Fibroblast of skin of left quadriceps (primary cell): ENCODE results near the gene SCUBE1.

Experiments used
- DNase-seq, 2 experiments: peaks; one replicate each; pipeline ENCODE4 v3.0.0-alpha.2; 2013; ENCODE audit warnings: low read depth in 2 of 2

The SCUBE1 gene

GRCh38 chr22:43237280-43237679 lies 105.9 kb downstream of the SCUBE1 start:
- DNase-seq: no peak

- DNase-seq: no peak
These were observed 106.6 kb downstream of the SCUBE1 start for GRCh38 chr22:43236411-43237166.

GRCh38 chr22:43235445-43236409 lies 107.4 kb downstream of the SCUBE1 start:
- no peak for DNase-seq

- no peak for DNase-seq
These were observed 108.7 kb downstream of the SCUBE1 start for GRCh38 chr22:43234264-43234988.

GRCh38 chr22:43233529-43233928 lies 109.6 kb downstream of the SCUBE1 start:
- DNase-seq: no peak

GRCh38 chr22:43232445-43232844 lies 110.7 kb downstream of the SCUBE1 start:
- DNase-seq: no peak

GRCh38 chr22:43231724-43232034 lies 111.5 kb downstream of the SCUBE1 start:
- DNase-seq: no peak

- no peak for DNase-seq
These were observed 112.0 kb downstream of the SCUBE1 start for GRCh38 chr22:43230971-43231723.

- no peak for DNase-seq
These were observed 112.6 kb downstream of the SCUBE1 start for GRCh38 chr22:43230571-43230970.

GRCh38 chr22:43228863-43229262 lies 114.3 kb downstream of the SCUBE1 start:
- DNase-seq: no peak

- no peak for DNase-seq
These were observed 114.8 kb downstream of the SCUBE1 start for GRCh38 chr22:43228330-43228729.

- DNase-seq: no peak
These were observed 115.9 kb downstream of the SCUBE1 start for GRCh38 chr22:43227239-43227630.

- peak; percentile 4 to 10 for DNase-seq
These were observed 116.6 kb downstream of the SCUBE1 start for GRCh38 chr22:43226377-43227238.

- no peak for DNase-seq
These were observed 117.6 kb downstream of the SCUBE1 start for GRCh38 chr22:43225609-43226008.

- DNase-seq: no peak
These were observed 120.2 kb downstream of the SCUBE1 start for GRCh38 chr22:43222987-43223386.

- DNase-seq: no peak
These were observed 120.9 kb downstream of the SCUBE1 start for GRCh38 chr22:43222262-43222661.

- no peak for DNase-seq
These were observed 122.4 kb downstream of the SCUBE1 start for GRCh38 chr22:43220625-43221380.

GRCh38 chr22:43218786-43219185 lies 124.4 kb downstream of the SCUBE1 start:
- no peak for DNase-seq

GRCh38 chr22:43217285-43218030 lies 125.7 kb downstream of the SCUBE1 start:
- no peak for DNase-seq
